ENCODE data around the gene AGPAT4.

The AGPAT4 gene

GRCh38 chr6:161105408-161105807 lies 168.5 kb downstream of the AGPAT4 start:
- no peak for DNase-seq

GRCh38 chr6:161104966-161105365 lies 168.9 kb downstream of the AGPAT4 start:
- DNase-seq: no peak

- no peak for DNase-seq
These were observed 170.4 kb downstream of the AGPAT4 start for GRCh38 chr6:161103475-161103874.

GRCh38 chr6:161101517-161101916 lies 172.3 kb downstream of the AGPAT4 start:
- DNase-seq: no peak

GRCh38 chr6:161100072-161100471 lies 173.8 kb downstream of the AGPAT4 start:
- DNase-seq: no peak

- DNase-seq: no peak
These were observed 177.9 kb downstream of the AGPAT4 start for GRCh38 chr6:161095916-161096315.

GRCh38 chr6:161094955-161095354 lies 178.9 kb downstream of the AGPAT4 start:
- no peak for DNase-seq

GRCh38 chr6:161091972-161092701 lies 181.7 kb downstream of the AGPAT4 start:
- DNase-seq: no peak

GRCh38 chr6:161091151-161091550 lies 182.7 kb downstream of the AGPAT4 start:
- DNase-seq: no peak

GRCh38 chr6:161088676-161089328 lies 185.1 kb downstream of the AGPAT4 start:
- no peak for DNase-seq

GRCh38 chr6:161085246-161085645 lies 188.6 kb downstream of the AGPAT4 start:
- no peak for DNase-seq

- DNase-seq: no peak
These were observed 191.6 kb downstream of the AGPAT4 start for GRCh38 chr6:161082215-161082614.

- DNase-seq: peak; percentile 42
These were observed 193.4 kb downstream of the AGPAT4 start for GRCh38 chr6:161080263-161080970.
